Fibroblast of lung (primary cell): ENCODE results near the gene WWP2. TPM values are rescaled to one million over a fixed set of nuclear protein-coding genes. Genes with fewer than 3 reads are reported as not detected.

Experiments used
- DNase-seq, 2 donors: peaks; one replicate each; pipeline versions ENCODE4 v3.0.0 to v3.0.0-alpha.2; 2010; ENCODE audit warnings: low read depth in 2 of 2
- H2AFZ ChIP-seq: 2 replicates; pipeline ENCODE4 v1.5.1; 2012; ENCODE audit warnings: low read length, control low read depth, inconsistent platforms
- H3K27ac ChIP-seq: 2 replicates; pipeline ENCODE4 v1.5.1; 2011; ENCODE audit warnings: low read length, control low read depth; ENCODE audit not compliant: insufficient read depth
- H3K27me3 ChIP-seq: 2 replicates; pipeline ENCODE4 v1.5.1; 2011; ENCODE audit warnings: mild to moderate bottlenecking, low read length; ENCODE audit not compliant: control insufficient read depth, insufficient read depth
- H3K36me3 ChIP-seq: 2 replicates; pipeline ENCODE4 v1.5.1; 2011; ENCODE audit warnings: low read length; ENCODE audit not compliant: control insufficient read depth, insufficient read depth
- H3K4me1 ChIP-seq: 2 replicates; pipeline ENCODE4 v1.5.1; 2011; ENCODE audit warnings: low read length; ENCODE audit not compliant: control insufficient read depth, insufficient read depth; ENCODE audit errors: extremely low read depth
- H3K4me2 ChIP-seq: 2 replicates; pipeline ENCODE4 v1.5.1; 2011; ENCODE audit warnings: low read length, control low read depth; ENCODE audit not compliant: insufficient read depth; ENCODE audit errors: extremely low read depth
- H3K4me3 ChIP-seq, 4 experiments: fragments of 200-600 bp in 1 of 4; sonication (generic) in 1 of 4; replicated peaks in 1 of 4; 2 replicates each; pipeline ENCODE4 v1.5.1; 2011 to 2016; ENCODE audit warnings: low read length in 4 of 4, low read depth in 3 of 4, mild to moderate bottlenecking in 3 of 4, control low read depth in 2 of 4, inconsistent platforms in 1 of 4, mixed read lengths in 1 of 4; ENCODE audit not compliant: insufficient read depth in 1 of 4; ENCODE audit errors: control extremely low read depth in 1 of 4
- H3K79me2 ChIP-seq: 2 replicates; pipeline ENCODE4 v1.5.1; 2012; ENCODE audit warnings: mild to moderate bottlenecking, low read length, inconsistent platforms; ENCODE audit not compliant: control insufficient read depth, insufficient read depth
- H3K9ac ChIP-seq: 2 replicates; pipeline ENCODE4 v1.5.1; 2011; ENCODE audit warnings: mild to moderate bottlenecking, low read length, control low read depth; ENCODE audit not compliant: insufficient read depth
- H3K9me3 ChIP-seq: 2 replicates; pipeline ENCODE4 v1.5.1; 2012; ENCODE audit warnings: low read depth, low read length; ENCODE audit not compliant: control insufficient read depth, insufficient read depth
- H4K20me1 ChIP-seq: 2 replicates; pipeline ENCODE4 v1.5.1; 2011; ENCODE audit warnings: low read length; ENCODE audit not compliant: control insufficient read depth, insufficient read depth; ENCODE audit errors: extremely low read depth
- EZH2 ChIP-seq: IDR thresholded peaks from 2 replicates; pipeline ENCODE4 v1.5.1; 2012; ENCODE audit warnings: low read length, control low read depth, mild to moderate bottlenecking; ENCODE audit errors: missing control alignments
- polyA plus RNA-seq, 2 donors: library from polyadenylated mRNA; depleted of rRNA in 1 of 2; stranded (reverse) in 1 of 2; unstranded in 1 of 2; fragments of >200 nt; gene quantifications; 2 replicates each; pipeline ENCODE4 v1.2.1, GENCODE V29; 2011 to 2012; ENCODE audit warnings: missing spikeins in 1 of 2
- total RNA-seq: library from RNA; depleted of rRNA; stranded (reverse); fragments of >200 nt; gene quantifications from 2 replicates; pipeline ENCODE4 v1.2.1, GENCODE V29; 2014
- TF ChIP-seq, protein P1 (sequence below), 2 donors: IDR thresholded peaks in 1 of 2; conservative IDR thresholded peaks in 1 of 2; 1 replicate in 1 of 2; 2 replicates in 1 of 2; pipeline ENCODE4 v1.5.1; 2011 to 2012; ENCODE audit warnings: low read length in 2 of 2, control low read depth in 1 of 2, inconsistent platforms in 1 of 2, low read depth in 1 of 2, mild to moderate bottlenecking in 1 of 2

Gene WWP2
- total and polyA plus RNA-seq, 2 donors (not counting 1 experiment from before 2014, with no cell fraction given) = 16.3 to 28.5 TPM

DNA sequence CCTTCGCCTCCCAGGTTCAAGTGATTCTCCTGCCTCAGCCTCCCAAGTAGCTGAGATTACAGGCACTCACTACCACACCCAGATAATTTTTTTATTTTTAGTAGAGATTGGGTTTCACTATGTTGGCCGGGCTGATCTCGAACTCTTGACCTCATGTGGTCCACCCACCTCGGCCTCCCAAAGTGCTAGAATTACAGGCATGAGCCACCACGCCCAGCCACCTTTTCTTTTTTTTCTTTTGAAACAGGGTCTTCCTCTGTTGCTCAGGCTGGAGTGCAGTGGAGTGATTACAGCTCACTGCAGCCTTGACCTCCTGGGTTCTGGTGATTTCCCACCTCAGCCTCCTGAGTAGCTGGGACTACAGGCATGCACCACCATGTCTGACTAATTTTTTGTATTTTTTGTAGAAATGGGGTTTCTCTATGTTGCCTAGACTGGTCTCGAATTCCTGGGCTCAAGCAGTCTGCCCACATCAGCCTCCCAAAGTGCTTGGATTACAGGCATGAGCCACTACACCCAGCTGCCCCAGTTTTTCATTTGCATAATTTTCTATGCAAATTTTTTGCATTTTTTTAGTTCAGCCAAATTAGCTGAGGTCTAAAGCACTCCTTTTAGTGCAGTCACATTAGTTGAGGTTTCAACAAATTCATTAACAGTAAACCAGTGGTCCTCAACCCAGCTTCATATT is 11.3 kb downstream of the WWP2 start:
- H3K4me3 ChIP-seq = no peak overlapping the region
- H3K27ac ChIP-seq = no peak overlapping the region
- H3K4me2 ChIP-seq = no peak overlapping the region

DNA sequence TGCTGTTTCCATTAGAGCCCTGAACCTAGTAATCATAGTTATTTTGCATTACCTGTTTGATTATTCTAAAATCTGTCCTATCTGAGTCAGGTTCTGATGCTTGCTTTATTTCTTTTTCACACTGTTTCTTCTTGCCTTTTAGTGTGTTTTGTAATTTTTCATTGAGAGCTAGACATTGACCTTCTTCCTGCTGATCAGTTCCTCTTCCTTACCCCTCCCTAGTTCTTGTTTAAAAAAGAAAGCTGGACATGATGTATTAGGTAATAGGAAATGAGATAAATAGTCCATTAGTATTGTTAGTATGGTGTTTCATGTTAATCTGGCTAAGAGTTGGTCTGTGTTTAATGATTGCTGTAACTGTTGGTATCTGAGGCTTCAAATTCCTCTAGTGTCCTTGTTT is 13.4 kb downstream of the WWP2 start:
- Histone ChIP-seq H4K20me1 (no peaks in the 10 kb centered on the region), H3K36me3 (no peaks in the 10 kb centered on the region), H3K4me3 (no peak overlapping the region), H3K4me2 (no peak overlapping the region), H3K27ac (no peak overlapping the region), H3K4me1 (no peaks in the 10 kb centered on the region), H3K79me2 (no peaks in the 10 kb centered on the region), H3K9me3 (no peaks in the 10 kb centered on the region), H3K9ac (no peak overlapping the region), H2AFZ (no peak overlapping the region), H3K27me3 (no peaks in the 10 kb centered on the region)
- TF ChIP-seq EZH2 = no peak
- TF ChIP-seq, protein P1, sequence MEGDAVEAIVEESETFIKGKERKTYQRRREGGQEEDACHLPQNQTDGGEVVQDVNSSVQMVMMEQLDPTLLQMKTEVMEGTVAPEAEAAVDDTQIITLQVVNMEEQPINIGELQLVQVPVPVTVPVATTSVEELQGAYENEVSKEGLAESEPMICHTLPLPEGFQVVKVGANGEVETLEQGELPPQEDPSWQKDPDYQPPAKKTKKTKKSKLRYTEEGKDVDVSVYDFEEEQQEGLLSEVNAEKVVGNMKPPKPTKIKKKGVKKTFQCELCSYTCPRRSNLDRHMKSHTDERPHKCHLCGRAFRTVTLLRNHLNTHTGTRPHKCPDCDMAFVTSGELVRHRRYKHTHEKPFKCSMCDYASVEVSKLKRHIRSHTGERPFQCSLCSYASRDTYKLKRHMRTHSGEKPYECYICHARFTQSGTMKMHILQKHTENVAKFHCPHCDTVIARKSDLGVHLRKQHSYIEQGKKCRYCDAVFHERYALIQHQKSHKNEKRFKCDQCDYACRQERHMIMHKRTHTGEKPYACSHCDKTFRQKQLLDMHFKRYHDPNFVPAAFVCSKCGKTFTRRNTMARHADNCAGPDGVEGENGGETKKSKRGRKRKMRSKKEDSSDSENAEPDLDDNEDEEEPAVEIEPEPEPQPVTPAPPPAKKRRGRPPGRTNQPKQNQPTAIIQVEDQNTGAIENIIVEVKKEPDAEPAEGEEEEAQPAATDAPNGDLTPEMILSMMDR (conservative IDR thresholded peaks at IDR 0.05 in 1 of 2, IDR thresholded peaks at IDR 0.05 in 1 of 2; ENCODE audit: low read depth in 1 of 2, low read length in 2 of 2) = no peak
- no peak for DNase-seq

More for the DNA sequence above, 11.3 kb downstream of the WWP2 start:
- Histone ChIP-seq H4K20me1 (no peaks in the 10 kb centered on the region), H3K4me1 (no peaks in the 10 kb centered on the region), H3K9ac (no peak overlapping the region), H3K79me2 (no peaks in the 10 kb centered on the region), H3K9me3 (no peaks in the 10 kb centered on the region), H3K36me3 (no peaks in the 10 kb centered on the region), H3K27me3 (no peaks in the 10 kb centered on the region), H2AFZ (no peak overlapping the region)
- peak in 1 of 2 donors; percentile 16 for DNase-seq
- no peak for TF ChIP-seq EZH2
- TF ChIP-seq, protein P1 (conservative IDR thresholded peaks at IDR 0.05 in 1 of 2, IDR thresholded peaks at IDR 0.05 in 1 of 2; ENCODE audit: low read depth in 1 of 2, low read length in 2 of 2) = no peak

DNA sequence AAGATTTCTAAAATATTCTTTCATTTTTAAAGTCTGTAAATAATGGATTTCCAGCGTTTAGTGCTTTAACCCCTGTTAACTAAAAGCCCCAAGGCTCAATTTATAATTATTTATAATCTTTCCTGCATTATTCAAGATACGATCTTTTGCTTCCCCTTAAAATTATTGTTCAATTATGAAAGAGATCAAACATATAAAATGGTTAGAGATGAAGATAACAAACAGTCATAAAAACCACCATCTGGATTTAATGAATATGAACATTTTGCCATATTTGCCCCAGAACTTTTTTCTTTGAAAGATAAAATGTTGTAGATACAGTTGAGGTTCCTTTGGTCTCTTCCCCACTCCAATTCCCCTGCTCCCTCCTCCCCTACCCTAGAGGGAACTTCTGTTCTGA is 17.6 kb downstream of the WWP2 start:
- no peak for DNase-seq
- peaks cover 2% of the 10 kb centered on the region for H3K36me3 ChIP-seq

More for the DNA sequence above, 17.6 kb downstream of the WWP2 start:
- no peak overlapping the region for H3K9ac ChIP-seq
- no peak overlapping the region for H3K4me3 ChIP-seq
- no peak overlapping the region for H3K27ac ChIP-seq
- no peak for TF ChIP-seq EZH2
- TF ChIP-seq, protein P1 (conservative IDR thresholded peaks at IDR 0.05 in 1 of 2, IDR thresholded peaks at IDR 0.05 in 1 of 2; ENCODE audit: low read depth in 1 of 2, low read length in 2 of 2) = no peak
- no peaks in the 10 kb centered on the region for H3K4me1 ChIP-seq
- no peaks in the 10 kb centered on the region for H3K79me2 ChIP-seq
- no peaks in the 10 kb centered on the region for H4K20me1 ChIP-seq
- no peak overlapping the region for H2AFZ ChIP-seq
- no peaks in the 10 kb centered on the region for H3K27me3 ChIP-seq
- no peaks in the 10 kb centered on the region for H3K9me3 ChIP-seq
- H3K4me2 ChIP-seq = no peak overlapping the region
